Psoas muscle (tissue), 8 donors: Measurements from ENCODE around the gene PTPRF. TPM values are rescaled to one million over a fixed set of nuclear protein-coding genes. Genes with fewer than 3 reads are reported as not detected.

Experiments used
- ATAC-seq, 4 donors: fragments of 200-7000 bp; cut with Tn5 transposase; one replicate each; pipeline ENCODE4 v1.9.1; 2020; ENCODE audit warnings: moderate library complexity in 3 of 4, mild to moderate bottlenecking in 2 of 4
- DNase-seq, 2 donors: peaks; one replicate each; pipeline ENCODE4 v3.0.0-alpha.2; 2020
- H3K27ac ChIP-seq: fragments of 200-600 bp; one replicate; pipeline ENCODE4 v1.8.0; 2022
- H3K27me3 ChIP-seq, 3 donors: fragments of 200-600 bp in 1 of 3; one replicate each; pipeline versions ENCODE4 v1.6.1 to v1.8.0; 2013 to 2022; ENCODE audit warnings: low read length in 2 of 3, mild to moderate bottlenecking in 2 of 3, moderate library complexity in 1 of 3; ENCODE audit not compliant: insufficient read depth in 3 of 3
- H3K36me3 ChIP-seq, 2 donors: fragments of 200-600 bp in 1 of 2; one replicate each; pipeline versions ENCODE4 v1.6.1 to v1.8.0; 2013 to 2022; ENCODE audit warnings: low read depth in 1 of 2, mild to moderate bottlenecking in 1 of 2, moderate library complexity in 1 of 2; ENCODE audit not compliant: insufficient read depth in 1 of 2
- H3K4me1 ChIP-seq: fragments of 200-600 bp; one replicate; pipeline ENCODE4 v1.8.0; 2022
- H3K4me3 ChIP-seq: fragments of 200-600 bp; one replicate; pipeline ENCODE4 v1.8.0; 2022; ENCODE audit warnings: mild to moderate bottlenecking
- H3K9me3 ChIP-seq: fragments of 200-600 bp; one replicate; pipeline ENCODE4 v1.8.0; 2022
- WGBS, 3 donors: extraction: QIAGEN DNeasy Blood & Tissue Kit; methylation state at CpG; one replicate each; pipeline versions ENCODE4 v1.1.6 to v1.1.7; 2013; 5-methylcytosine and 5-hydroxymethylcytosine counted together
- intact Hi-C, 2 donors: fragments of 100-400 bp; cut with DNase I; formaldehyde crosslinking; loops; one replicate each; pipeline versions ENCODE4 v1.11.0 to v1.14.2; 2022
- polyA plus RNA-seq, 3 donors: library from polyadenylated mRNA; stranded (reverse); fragments of 200-250 nt; gene quantifications; one replicate each; pipeline ENCODE4 v1.2.3, GENCODE V29; 2013
- total RNA-seq, 4 donors: library from RNA; stranded (reverse); fragmentation: NEBNext Ultra II Directional in 2 of 4; extraction: Animal tissue kit (Norgen Biotek cat#: 25700) in 2 of 4; gene quantifications; one replicate each; pipeline versions ENCODE4 v1.2.1 to v1.2.4, GENCODE V29; 2021 to 2023
- TF ChIP-seq, protein P1 (sequence below): fragments of 200-600 bp; IDR thresholded peaks from one replicate; pipeline ENCODE4 v1.8.0; 2022; ENCODE audit warnings: antibody characterized with exemption
- donor health status: healthy with polysubstance abuse.
- donor health status: DM: no; HTN: no; CAD: no; lungs with moderate emphysema.
- donor health status: Bipolar disorder and iron deficiency.
- donor health status: healthy.
- donor health status: DM: yes; HTN: yes; CAD: no.
- donor health status: DM: no; HTN: no; CAD: no.
- donor health status: DM: no; HTN: no; CAD: no.
- donor health status: DM: yes; HTN: yes; CAD: no.

PTPRF gene
- total and polyA plus RNA-seq, 7 donors: 0.65 to 8.9 (median 1.9) TPM

DNA sequence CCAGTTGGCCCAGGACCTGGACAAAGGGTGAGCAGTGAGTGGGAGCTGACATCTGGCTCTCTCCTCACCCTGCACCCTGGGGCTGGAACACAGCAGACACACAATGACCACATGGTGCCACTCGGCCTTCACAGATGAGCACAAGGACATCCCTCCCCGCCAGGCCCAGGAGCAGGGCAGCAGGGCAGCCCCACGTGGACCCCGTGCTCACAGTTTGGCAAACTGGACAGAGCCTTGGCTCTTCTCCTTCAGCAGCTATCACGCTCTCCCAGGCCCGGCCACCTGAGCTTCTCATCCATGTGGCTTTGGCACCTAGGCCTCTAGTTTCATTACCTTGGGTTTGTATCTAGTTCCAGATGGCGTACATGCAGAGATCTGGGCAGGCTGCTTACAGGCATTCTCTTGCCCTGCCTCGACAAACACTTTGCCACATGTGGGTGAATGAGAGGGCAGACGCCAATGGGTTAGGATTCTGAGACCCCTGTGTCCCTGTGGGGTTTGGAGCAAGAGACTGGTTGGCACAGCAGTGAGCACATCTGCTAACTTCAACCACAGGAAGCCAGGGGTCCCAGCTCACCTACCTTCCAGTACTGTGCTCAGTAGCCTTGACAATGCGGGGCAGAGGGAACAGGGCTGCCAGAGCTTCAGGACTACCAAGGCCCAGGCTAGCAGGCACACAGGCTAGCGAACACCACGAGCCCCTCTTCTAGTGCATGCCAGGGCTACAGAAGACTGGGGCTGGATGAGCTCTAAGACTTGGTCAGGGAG, 3.4 kb upstream of the PTPRF start:
- DNase-seq (peak in 1 of 2 donors; percentile 45), ATAC-seq (peak in 1 of 4 donors; percentile 25)
- WGBS, 3 donors: 66 to 74% (median 71%) methylated on average over 12 of the region's 12 CpGs
- TF ChIP-seq, protein P1, sequence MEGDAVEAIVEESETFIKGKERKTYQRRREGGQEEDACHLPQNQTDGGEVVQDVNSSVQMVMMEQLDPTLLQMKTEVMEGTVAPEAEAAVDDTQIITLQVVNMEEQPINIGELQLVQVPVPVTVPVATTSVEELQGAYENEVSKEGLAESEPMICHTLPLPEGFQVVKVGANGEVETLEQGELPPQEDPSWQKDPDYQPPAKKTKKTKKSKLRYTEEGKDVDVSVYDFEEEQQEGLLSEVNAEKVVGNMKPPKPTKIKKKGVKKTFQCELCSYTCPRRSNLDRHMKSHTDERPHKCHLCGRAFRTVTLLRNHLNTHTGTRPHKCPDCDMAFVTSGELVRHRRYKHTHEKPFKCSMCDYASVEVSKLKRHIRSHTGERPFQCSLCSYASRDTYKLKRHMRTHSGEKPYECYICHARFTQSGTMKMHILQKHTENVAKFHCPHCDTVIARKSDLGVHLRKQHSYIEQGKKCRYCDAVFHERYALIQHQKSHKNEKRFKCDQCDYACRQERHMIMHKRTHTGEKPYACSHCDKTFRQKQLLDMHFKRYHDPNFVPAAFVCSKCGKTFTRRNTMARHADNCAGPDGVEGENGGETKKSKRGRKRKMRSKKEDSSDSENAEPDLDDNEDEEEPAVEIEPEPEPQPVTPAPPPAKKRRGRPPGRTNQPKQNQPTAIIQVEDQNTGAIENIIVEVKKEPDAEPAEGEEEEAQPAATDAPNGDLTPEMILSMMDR: no peak
- peaks cover 0 to 18% (median 3%) of the 10 kb centered on the region in 3 donors for H3K27me3 ChIP-seq
- H3K9me3 ChIP-seq: no peaks in the 10 kb centered on the region
- H3K27ac ChIP-seq: no peak overlapping the region
- intact Hi-C loops: loop anchor here (5.0 kb wide), 4 partner anchors 120 to 520 kb away; no protein-coding TSS in a partner anchor
- peaks cover 8% of the 10 kb centered on the region for H3K4me1 ChIP-seq
- H3K36me3 ChIP-seq: no peaks in the 10 kb centered on the region
- H3K4me3 ChIP-seq: no peak overlapping the region

DNA sequence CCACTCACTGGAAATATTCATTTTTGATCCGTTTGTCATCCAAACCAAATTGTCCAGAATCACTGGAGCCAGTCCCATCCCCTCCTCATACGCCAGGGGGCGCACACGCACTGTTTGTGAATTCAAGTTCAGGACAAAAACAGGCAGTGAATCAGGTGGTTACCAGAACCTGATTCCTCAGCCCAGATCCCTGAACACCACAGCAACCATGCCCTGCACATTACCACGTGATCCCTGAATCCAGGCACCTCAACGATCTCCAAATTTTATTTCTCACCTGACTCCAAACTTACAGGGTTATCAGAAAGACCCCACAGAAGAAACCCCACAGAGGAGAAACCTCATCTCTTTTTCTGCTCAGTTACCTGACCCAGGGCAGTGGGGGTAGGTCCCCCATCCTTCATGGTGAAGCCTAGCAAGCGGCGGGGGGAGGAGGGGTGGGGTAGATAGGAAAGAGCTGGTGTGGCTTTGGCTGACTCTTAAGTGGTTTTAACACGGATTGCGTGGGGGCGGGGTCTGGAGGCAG, 1.4 kb upstream of the PTPRF start:
- Histone ChIP-seq H3K36me3 (no peaks in the 10 kb centered on the region), H3K27ac (no peak overlapping the region), H3K27me3 (peaks cover 0 to 23% (median 3%) of the 10 kb centered on the region in 3 donors), H3K4me1 (peaks cover 8% of the 10 kb centered on the region), H3K4me3 (no peak overlapping the region), H3K9me3 (no peaks in the 10 kb centered on the region)
- ATAC-seq (peak; percentile 78 to 93 (median 89)), DNase-seq (peak; percentile 84 to 88)
- TF ChIP-seq, protein P1: peak; percentile 95
- intact Hi-C loops: loop anchor here (5.0 kb wide), 4 partner anchors 118 to 518 kb away; no protein-coding TSS in a partner anchor
- WGBS, 3 donors: 20 to 48% (median 25%) methylated on average over 11 of the region's 11 CpGs

DNA sequence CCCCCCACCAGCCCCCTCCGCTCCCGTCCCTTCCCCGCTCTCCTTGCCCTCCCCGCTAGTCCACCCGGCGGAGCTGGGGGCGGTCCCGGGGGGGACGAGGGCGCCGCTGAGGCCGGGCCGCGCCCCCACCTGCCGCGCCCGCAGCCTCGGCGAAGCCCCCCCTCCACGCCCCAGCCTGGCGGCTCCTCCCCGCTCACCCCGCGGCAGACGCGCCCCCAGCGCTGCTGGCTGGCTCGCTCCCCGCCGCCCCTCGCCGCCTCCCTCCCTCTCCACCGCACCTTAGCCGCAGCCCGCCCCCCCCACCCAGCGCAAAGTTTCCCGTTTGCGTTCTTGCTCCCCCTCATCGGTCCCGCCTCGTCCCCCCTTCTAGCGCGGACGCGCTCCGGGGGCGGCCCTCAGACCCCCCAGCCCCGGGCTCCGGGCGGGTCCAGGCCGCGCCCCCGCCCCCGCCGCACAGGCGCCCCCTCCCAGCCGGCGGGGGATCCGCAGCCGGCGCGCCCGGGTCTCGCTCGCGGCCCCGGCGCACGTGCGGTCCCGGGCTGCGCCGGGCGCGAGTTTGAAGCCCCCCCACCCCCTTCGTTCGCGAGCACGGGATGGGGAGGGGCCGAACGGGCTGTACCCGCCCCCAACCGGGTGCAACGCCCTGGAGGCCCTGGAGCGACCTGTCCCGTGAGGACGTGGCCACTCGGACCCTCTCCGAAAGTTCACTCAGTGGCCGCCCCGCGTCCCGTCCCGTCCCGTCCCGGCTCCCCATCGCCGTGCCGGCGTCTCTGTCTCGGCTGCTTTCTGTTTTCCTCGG, 623 bp downstream of the PTPRF start:
- Histone ChIP-seq H3K36me3 (no peaks in the 10 kb centered on the region), H3K4me3 (peak overlapping the region; percentile 69), H3K9me3 (no peaks in the 10 kb centered on the region), H3K27me3 (peaks cover 0 to 23% (median 3%) of the 10 kb centered on the region in 3 donors), H3K4me1 (peaks cover 8% of the 10 kb centered on the region), H3K27ac (no peak overlapping the region)
- ATAC-seq: peak in 3 of 4 donors; percentile 16 to 19 (median 17)
- TF ChIP-seq, protein P1: no peak
- intact Hi-C loops: loop anchor here in 1 of 2 donors (5.0 to 10.0 kb wide), 2 partner anchors 116 to 413 kb away; partner anchors contain the start of gene IPO13
- WGBS, 3 donors: 1 to 8% (median 1%) methylated on average over 23 to 99 of the region's 102 CpGs
- DNase-seq: peak in 1 of 2 donors; percentile 35

DNA sequence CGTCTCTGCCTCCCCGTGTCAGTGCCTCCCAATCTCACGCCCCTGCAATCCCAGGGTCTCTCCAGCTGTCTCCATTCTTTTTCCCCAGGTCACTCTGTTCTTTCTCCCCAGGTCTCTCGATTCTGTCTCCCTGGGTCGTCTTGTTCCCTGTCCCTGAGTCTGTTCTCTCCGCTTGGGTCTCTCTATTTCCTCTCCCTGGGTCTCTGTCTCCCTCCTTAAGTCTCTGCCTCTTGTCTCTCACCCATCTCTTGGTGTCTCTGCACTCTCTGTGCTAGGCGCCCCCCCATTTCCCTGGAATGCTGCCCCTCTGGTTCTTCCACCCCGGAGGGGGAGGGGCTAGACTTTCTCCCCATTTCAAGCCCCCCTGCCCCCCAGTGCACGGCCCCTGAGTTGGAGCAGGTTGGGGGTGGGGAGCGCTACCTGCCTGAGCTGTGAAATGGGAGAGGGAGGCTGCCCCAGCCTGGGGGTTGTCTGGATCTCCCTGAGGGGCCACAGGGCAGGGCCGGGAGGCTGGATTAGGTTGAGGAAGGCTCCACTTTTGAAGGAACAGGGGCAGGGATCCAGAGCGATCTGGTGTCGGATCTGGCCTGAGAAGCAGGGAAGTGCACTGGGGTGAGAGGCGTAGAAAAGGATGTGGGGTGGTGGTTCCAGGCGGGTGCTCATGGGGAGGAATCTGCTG, 1.4 kb downstream of the PTPRF start:
- WGBS, 3 donors: 36 to 47% (median 46%) methylated on average over 15 of the region's 15 CpGs
- Histone ChIP-seq H3K36me3 (no peaks in the 10 kb centered on the region), H3K4me3 (peak overlapping the region; percentile 69), H3K27ac (no peak overlapping the region), H3K4me1 (peaks cover 8% of the 10 kb centered on the region), H3K9me3 (no peaks in the 10 kb centered on the region), H3K27me3 (peaks cover 0 to 23% (median 3%) of the 10 kb centered on the region in 3 donors)
- DNase-seq (no peak), ATAC-seq (no peak)
- TF ChIP-seq, protein P1: no peak
- intact Hi-C loops: loop anchor here in 1 of 2 donors (5.0 to 10.0 kb wide), 2 partner anchors 115 to 413 kb away; partner anchors contain the start of gene IPO13
